ENCODE data around the gene NEMP1.

NEMP1 gene

DNA sequence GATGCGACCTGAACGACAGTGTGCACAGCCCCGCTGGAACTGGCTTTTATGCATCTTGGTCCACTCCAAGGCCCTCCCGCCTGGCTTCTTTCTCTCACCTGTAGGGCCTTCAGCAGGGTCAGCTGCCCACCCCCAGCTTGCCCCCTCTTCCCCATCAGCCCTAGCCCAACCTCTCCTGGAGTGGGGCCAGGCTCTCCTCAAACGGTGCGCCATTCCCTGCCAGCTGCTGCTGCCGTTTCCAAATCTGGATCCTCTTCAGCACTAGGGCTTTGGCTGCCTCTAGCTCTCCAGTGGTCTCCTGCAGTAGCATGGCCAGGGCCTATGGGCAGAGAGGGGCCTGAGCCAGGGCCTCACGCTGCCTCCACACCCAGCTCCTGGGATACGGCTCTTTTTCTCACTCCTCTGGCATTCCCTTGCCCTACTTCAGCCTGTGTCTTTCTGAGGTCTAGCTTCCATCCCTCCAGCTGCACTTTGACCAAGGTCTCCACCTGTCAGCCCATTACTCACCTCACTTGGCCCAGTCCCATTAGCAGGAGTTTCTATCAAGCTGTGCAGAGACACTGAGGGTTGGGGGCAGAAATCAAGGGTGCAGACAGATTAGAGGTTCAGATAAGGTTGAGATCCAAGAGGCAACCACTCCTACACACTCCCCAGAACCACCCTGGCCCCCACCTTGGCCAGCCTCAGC lies 27.6 kb upstream of the NEMP1 start:
- DNase-seq (ENCODE audit: low spot score), result no peak

DNA sequence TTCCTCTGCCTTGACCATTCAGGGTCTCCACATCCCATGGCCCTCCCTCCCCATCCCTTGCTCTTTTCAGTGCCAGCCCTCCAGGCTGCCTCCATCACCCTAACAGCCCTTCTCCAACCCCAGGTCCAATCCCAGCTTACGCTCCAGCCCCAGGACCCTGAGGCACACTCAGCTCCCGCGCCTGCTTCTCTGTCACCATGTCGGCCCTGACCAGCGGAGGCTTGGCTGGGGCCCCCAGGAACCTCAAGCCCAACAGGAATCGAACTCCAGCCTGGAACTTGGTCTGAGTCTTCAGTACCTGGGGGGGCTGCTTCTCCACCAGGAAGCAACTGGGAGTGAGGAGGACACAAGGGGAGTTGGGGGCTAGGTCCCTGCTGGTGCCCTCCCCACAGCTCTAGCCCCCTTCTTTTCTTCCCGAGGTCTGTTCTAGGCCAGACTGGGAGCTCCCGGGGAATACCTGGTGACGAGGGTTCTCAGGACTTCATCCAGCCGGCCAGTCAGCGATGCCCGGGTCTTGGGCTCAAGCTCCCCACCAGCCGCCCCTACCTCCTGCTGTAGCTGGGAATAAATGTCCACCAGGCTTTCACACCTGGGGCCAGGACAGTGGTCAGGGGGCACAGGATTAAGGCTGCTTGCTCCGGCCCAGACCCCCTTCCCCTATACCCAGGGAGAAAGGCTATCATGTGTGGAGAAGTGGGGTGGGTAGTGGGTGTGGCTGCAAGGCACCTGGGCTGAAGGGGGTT lies 26.6 kb upstream of the NEMP1 start:
- peak; percentile 2 for DNase-seq (ENCODE audit: low spot score)

- peak; percentile 6 for DNase-seq (ENCODE audit: low spot score)
Observed at GRCh38 chr12:57104292-57104910, 25.8 kb upstream of the NEMP1 start.

DNA sequence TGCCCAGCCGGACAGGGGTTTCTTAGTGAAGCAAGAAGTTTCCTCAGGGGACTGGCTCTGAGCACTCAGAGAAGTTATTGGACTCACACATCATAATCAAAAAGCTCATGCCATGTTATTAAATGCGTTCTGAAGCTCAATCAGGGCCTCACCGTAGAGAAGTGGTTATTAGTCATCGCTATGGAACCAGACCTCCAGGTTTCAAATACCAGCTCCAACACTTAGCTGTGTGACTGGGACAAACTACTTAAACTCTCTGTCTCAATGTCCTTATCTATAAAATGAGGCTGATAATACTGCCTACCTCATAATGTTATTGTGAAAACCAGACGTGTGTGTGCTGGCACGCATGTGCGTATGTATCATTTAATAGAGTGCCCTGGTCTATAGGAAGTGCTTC lies 25.3 kb upstream of the NEMP1 start:
- no peak for DNase-seq (ENCODE audit: low spot score)

GRCh38 chr12:57101892-57102695 lies 23.5 kb upstream of the NEMP1 start:
- DNase-seq (ENCODE audit: low spot score), result peak; percentile 5

- peak; percentile 4 for DNase-seq (ENCODE audit: low spot score)
Observed at GRCh38 chr12:57099766-57100165, 21.2 kb upstream of the NEMP1 start.

- DNase-seq (ENCODE audit: low spot score), result peak; percentile 12
Observed at GRCh38 chr12:57099047-57099714, 20.6 kb upstream of the NEMP1 start.

- peak; percentile 2 for DNase-seq (ENCODE audit: low spot score)
Observed at GRCh38 chr12:57098546-57098945, 20.0 kb upstream of the NEMP1 start.

DNA sequence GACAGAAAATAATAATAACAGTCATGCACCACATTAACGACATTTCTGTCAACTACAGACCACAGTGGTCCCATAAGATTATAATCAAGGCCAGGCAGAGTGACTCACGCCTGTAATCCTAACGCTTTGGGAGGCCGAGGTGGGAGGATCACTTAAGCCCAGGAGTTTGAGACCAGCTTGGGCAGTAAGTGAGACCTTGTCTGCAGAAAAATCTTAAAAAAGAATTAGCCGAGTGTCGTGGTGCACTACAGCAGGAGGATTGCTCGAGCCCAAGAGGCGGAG lies 18.9 kb upstream of the NEMP1 start:
- DNase-seq (ENCODE audit: low spot score), result no peak

GRCh38 chr12:57096748-57097553 lies 18.4 kb upstream of the NEMP1 start:
- peak; percentile 4 for DNase-seq (ENCODE audit: low spot score)

DNA sequence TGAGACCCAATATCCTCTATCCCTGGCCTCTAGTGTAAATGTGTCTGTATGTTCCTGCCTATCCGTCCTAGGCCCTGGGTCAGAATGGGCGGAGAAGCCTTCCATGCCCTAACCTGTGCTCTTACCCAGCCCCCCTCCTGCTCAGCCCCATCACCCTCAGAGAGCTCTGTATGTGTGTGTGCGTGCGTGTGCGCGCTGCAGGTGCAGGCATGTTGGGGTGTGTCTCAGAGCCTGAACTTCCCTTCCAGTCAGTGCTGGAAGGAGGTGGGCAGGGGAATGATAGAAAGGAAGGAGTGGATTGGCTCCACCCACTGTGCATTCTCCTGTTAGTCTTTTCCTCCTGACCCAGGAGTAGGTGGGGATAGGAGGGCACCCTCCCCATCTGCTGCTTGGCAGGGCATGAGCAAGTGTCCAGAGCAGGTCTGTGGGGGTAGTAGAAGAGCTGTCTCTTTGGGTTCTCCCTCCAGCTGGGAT lies 17.5 kb upstream of the NEMP1 start:
- DNase-seq (ENCODE audit: low spot score), result peak; percentile 15

DNA sequence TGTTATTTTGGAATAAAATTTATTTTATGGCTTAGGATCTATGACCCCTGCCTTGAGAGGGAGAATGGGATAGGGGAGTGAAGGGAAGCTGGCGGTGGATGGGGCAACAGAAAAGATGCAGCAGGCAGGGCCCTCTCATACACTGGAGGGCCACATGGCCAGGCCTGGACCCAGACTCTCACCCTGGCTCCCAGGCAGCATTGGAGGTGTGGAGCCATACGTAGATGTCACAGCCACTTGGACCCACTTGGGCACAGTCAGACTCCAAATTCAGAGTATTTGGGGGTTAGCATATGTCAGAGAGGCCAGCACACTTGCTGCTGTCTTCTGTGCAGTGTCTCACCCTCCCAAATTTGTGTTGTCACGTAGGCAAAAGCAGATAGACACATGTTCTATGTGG lies 16.8 kb upstream of the NEMP1 start:
- peak; percentile 2 for DNase-seq (ENCODE audit: low spot score)

DNA sequence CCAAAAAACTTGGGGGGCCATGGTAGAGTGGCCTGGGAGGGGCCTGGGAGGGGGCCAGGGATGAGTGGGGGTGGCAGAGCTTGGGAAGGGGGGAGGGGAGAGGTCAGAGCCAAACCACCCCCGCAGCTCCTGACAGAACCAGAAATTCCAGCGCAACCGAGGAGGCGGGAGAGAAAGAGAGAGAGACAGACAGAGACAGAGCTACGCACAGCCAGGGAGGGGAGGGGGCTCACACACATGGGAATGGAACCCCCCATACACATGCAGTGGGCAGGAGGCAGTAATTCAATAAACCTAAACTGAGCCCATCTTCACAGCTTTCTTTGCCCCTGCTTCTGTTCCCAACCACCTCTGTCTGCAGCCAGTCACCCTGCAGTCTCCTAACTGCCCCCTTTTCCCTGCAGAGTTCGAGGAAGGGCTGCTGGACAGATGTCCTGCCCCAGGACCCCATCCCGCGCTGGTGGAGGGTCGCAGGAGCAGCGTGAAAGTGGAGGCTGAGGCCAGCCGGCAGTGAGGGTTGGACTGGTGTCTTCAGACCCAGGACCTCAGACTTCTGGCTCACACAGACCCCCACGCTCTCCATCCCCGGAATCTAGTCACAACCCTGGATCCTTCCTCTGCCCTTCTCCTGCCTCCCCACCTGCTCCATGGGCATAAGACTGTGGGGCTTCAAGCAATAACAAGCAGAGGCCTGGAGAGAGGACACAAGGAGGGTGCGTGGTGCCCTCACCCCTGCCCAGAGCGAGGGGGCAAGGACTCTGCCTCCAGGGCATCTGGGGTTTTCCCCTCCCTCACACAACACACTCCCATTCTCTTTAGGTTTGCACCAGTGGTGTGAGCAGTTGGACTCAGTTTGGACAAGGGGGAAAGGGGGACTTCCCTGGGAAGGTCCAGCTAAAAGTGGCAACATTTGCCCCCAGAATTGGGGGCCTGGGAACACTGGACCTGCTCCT lies 15.9 kb upstream of the NEMP1 start:
- DNase-seq (ENCODE audit: low spot score), result no peak

DNA sequence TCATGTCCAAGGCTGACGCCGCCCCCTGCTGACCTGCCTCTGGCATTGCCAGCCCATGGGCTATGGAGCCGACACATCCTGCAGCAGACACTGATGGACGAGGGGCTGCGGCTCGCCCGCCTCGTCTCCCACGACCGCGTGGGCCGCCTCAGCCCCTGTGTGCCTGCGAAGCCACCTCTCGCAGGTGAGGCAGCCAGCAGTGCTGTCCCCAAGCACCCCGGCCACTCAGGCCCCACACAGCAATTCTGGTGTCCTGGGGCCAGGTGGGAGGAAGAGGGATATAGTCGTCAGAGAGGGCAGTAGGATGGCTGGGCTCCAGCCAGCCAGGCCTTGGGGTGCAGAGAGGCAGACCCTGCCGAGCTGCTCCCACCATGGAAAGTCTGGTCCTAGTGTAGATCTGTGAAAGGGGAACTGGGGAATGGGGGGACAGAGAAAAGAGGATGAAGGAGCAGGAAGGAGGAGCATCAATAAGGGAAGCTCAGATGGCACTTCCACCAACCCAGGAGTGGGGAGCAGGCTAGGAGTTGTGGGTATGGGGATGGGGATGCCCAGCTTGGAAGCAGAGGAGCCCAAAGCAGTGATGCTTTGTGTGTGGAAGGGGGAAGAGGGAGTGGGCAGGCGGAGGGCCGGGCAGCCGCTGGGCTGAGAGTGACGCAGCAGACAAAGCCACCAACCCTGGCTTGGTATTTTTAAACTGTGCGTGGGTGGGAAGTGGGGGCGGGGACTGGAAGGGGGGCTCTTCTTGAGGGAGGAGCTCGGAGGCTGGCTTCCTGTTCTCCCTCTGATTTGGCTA lies 15.0 kb upstream of the NEMP1 start:
- DNase-seq (ENCODE audit: low spot score), result peak; percentile 90

- DNase-seq (ENCODE audit: low spot score), result peak; percentile 3
Observed at GRCh38 chr12:57092876-57093414, 14.4 kb upstream of the NEMP1 start.

- no peak for DNase-seq (ENCODE audit: low spot score)
Observed at GRCh38 chr12:57092529-57092862, 13.9 kb upstream of the NEMP1 start.

GRCh38 chr12:57091638-57092528 lies 13.3 kb upstream of the NEMP1 start:
- DNase-seq (ENCODE audit: low spot score), result peak; percentile 2
